ENCODE data around the gene SPRED2.
A peak's percentile ranks its signal among the peaks of the same experiment; 100 is the strongest.

Gene SPRED2, protein sequence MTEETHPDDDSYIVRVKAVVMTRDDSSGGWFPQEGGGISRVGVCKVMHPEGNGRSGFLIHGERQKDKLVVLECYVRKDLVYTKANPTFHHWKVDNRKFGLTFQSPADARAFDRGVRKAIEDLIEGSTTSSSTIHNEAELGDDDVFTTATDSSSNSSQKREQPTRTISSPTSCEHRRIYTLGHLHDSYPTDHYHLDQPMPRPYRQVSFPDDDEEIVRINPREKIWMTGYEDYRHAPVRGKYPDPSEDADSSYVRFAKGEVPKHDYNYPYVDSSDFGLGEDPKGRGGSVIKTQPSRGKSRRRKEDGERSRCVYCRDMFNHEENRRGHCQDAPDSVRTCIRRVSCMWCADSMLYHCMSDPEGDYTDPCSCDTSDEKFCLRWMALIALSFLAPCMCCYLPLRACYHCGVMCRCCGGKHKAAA

DNA sequence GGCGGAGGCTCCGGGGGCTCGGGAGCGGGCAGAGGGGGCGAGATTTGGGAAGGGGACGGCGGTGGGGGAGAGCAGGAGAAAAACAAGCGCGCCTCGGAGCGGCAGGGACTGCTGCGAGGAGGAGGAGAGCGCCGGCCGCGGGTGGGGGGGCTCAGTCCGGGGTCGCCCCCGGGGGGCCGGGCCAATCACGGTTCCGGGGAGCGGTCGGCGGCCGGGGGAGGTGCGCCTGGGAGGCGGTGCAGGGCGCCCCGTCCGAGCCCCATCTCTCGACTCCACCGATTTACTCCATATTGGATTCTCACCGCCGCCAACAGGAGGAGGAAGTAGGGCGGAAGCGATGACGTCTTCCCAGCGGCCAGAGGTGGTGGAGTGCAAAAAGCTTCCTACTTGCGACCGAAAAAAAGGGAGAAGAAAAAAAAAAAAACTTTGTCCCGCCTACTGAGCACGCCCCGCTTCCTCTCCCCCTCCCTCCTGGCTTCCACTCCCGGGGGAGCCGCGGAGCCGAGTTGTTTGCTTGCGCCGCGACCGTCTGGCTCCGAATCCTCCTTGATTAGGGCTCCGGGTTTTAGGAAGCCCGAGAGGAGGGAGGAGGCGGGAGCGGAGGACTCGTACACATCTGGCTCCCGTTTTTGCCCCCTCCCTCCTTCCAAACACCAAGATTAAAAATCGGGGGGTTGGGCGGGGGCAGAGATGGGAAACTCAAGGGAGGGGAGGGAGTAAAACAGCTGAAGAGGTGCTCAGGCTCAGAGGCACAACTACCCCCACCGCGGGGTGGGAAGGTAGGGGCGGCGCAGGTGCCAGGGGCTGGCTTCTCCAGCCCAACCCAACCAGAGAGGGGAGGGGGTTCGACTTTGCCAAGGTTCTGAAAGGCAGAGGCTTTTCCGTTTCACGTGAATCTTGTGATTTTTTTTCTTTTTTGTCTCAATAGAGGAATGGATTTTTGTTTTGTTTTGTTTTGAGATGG is at the start of gene SPRED2:
Gene SPRED2, minus strand, starts transcription at position 373 of the 964 bp plus-strand sequence. CDS start 612 bp downstream, outside the sequence.
- DNase-seq = peak; percentile 39 to 48

- DNase-seq = no peak
Measured at GRCh38 chr2:65481961-65482360, 49.6 kb upstream of the SPRED2 start.

GRCh38 chr2:65479524-65479923 is 47.1 kb upstream of the SPRED2 start:
- no peak for DNase-seq

DNA sequence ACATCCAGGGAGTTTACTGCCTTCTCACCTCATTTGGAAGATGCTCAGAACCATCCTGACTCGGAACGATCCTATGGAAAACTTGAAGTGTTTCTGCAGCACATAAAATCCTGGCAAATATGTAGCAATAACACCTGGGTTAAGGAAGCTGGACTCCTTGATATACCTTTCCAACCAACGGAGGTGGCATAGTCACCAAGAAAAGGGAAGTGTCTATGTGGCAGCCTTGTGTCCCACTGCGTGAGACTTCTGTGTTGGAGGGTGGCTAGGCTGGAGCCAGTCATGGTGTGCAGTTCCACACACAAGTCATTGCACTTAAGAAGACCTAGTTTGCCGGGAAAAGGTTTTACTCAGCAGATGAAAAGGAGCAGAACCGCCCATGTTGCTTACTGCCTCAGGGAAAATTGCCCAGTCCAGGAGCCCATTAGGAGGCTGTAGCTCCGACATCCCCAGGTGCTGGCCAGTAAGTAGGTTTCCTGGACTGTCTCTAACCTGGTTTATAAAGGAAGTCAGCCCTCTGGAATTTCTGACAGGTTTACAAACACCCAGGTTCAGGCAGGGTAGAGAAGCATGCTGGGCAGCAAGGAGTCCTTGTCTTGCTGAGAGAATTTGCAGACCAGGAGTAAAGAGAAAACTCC is 46.2 kb upstream of the SPRED2 start:
- no peak for DNase-seq

DNA sequence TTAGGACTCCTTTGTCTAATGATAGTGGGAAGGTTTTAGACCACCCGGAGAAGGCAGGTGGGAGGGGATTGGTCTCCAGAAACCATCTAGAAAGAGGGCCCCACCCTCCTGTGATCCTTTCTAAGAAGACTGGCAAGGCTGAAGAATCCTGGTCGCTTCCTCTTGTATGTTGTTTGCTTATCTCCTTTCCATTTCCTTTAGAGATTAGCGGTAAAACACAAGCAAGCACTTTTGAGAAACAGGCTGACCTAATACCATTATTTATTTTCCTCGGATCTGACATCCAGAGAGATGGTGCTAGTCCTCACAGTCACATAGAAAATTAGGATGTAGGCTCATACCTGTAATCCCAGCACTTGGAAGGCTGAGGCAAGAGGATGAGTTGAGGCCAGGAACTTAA is 45.2 kb upstream of the SPRED2 start:
- DNase-seq = no peak

GRCh38 chr2:65476778-65477177 is 44.4 kb upstream of the SPRED2 start:
- no peak for DNase-seq

GRCh38 chr2:65475000-65475399 is 42.6 kb upstream of the SPRED2 start:
- DNase-seq = no peak

- DNase-seq = no peak
Measured at GRCh38 chr2:65473045-65473444, 40.6 kb upstream of the SPRED2 start.

DNA sequence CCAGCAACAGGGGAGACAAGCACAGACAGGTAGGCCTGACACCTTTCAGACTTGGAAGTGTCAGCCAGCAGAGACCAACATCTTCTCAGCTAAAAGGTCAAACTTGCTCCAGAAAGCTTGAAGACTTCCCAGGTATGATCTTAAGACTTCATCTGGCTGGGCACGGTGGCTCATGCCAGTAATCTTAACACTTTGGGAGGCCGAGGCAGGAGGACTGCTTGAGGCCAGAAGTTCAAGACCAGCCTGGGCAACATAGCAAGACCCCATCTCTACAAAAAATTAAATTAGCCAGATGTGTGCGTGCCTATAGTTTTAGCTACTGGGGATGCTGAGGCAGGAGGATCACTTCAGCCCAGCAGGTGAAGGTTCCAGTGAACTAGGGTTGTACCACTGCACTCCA is 39.0 kb upstream of the SPRED2 start:
- DNase-seq = no peak

GRCh38 chr2:65466551-65466950 is 34.2 kb upstream of the SPRED2 start:
- DNase-seq = no peak

GRCh38 chr2:65465857-65466256 is 33.5 kb upstream of the SPRED2 start:
- no peak for DNase-seq

- DNase-seq = no peak
Measured at GRCh38 chr2:65465124-65465523, 32.7 kb upstream of the SPRED2 start.

DNA sequence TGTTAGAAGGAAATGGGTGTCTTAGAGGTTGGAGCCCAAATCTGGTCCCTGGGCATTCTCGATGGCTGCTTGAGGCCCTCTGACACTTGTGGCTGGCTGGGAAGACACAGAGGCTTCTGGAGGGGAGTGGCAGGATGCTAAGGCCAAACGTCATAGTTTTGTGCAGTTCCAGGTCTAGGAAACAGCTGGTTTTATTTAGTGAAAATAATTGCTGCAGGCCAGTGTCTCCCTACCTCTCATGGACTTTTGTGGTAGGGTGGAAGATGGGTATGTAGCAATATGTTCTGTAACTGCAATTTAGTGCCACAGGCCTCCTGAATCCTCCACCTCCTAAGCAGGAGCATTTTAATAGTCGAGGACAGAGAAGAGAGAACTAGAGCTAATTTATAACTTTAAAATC is 32.2 kb upstream of the SPRED2 start:
- no peak for DNase-seq

DNA sequence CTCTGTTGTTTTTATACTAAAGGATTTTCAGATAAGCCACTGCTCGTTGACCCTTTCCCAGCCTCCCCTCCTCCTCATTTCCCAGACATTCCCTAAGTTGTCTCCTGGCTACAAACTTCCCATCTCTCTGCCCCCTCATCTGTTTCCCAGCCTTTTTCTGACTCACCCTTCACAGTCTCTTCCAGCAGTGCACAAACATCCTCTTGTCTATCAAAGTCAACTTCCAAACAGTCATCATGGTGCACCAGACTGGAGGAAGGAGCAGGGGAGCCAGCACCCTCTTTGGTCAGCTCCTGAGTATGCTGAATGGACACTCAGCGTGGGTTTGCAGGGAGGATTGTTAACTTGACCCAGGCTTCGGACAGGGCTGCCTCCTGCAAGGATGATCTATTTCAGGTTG is 26.6 kb upstream of the SPRED2 start:
- DNase-seq = no peak

GRCh38 chr2:65456886-65457285 is 24.5 kb upstream of the SPRED2 start:
- no peak for DNase-seq

- no peak for DNase-seq
Measured at GRCh38 chr2:65456064-65456463, 23.7 kb upstream of the SPRED2 start.

DNA sequence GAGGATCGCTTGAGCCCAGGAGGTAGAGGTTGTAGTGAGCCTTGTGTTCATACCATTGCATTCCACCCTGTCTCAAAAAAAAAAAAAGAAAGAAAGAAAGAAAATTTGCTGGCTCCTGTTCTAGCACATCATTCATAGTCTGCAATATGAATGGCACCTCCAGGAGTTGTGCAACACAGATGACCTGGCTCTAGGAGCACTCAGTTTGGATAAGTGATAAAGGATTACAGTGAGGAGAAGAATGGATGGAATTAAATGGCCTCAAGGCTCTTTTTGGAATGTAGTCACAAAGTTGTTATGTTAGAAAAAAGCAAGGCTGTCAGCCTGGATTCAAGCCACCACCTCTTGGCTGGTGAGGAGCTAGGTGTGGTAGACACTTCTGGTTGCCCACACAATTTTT is 21.5 kb upstream of the SPRED2 start:
- DNase-seq = no peak

DNA sequence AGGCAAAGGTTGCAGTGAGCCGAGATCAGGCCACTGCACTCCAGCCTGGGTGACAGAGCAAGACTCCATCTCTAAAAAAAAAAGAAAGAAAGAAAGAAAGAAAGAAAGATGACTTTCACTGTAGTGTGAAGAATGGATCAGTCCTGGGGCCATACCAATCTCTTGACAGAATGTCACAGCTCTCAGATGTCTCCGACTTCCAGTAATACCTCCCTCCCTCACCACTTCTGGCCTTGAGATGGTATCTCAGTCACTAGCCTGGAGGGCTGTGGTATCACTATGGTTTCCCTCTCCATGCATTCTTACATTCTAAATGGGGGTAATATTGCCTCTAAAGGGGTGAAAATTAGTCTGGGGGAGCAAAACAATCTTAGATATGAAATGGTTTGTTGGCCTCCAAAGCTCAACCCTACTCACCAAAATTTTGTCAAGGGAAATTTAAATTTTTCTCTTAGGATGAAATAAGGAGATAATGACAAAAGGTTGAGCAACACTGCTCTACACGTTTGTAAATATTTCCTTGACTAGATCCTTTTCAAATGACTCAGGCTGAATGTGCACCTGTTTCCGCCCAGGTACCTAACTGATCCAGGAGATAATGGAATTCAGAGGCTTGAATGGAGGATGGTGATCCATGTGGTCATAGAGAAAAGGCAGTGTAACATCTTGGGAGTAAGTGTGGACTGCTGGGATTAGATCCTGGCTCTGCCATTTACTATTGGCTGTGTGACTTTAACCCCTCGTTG is 19.9 kb upstream of the SPRED2 start:
- no peak for DNase-seq

DNA sequence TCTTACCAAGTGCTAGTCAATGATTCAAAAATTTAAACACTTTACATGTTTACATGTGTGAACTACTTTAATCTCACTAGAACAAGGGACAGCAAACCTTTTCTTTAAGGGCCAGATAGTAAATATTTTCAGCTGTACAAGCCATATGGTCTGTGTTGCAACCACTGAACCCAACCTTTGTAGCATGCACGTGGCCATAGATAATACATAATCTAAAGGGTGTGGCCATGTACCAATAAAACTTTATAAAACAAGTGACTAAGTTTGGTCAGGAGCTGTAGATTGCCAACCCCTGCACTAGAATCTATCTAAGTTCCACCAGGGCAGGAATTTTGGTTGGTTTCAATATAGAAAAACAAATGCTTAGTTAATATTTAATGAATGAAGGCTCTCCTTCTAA is 18.4 kb upstream of the SPRED2 start:
- DNase-seq = no peak

GRCh38 chr2:65450393-65450792 is 18.0 kb upstream of the SPRED2 start:
- no peak for DNase-seq

GRCh38 chr2:65443509-65444186 is 11.2 kb upstream of the SPRED2 start:
- no peak for DNase-seq

DNA sequence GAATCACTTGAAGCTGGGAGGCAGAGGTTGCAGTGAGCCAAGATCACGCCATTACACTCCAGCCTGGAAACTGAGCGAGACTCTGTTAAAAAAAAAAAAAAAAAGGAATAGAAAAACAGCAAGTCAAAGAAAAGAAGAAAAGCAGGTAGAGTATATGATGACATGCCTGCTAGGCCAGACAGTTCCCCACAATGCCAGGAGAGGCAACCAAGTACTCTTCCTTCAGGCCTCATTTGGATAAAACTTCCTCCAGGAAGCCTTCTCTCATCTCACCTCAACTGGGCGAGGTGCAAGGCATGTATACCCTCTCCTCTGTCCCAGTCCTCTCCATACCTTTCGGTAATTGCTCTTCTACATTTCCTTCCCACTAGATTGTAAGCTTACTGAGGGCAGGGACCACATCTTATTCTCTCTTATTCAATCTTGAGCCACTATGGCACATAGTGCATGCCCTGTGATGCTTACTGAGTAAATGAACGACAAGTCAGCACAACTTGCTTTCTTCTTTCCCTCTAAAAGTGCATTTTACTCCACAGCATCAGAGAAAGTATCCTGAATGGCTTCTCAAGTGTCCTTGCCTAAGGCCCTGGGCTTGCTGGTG is 10.1 kb upstream of the SPRED2 start:
- no peak for DNase-seq

Measured in activated CD4-positive, alpha-beta T cell treated with anti-CD3 and anti-CD28 coated beads, Interleukin-2, amount 50 U/mL, for 4 hours (primary cell).